ENCODE measurements around the gene CIB1.

DNA sequence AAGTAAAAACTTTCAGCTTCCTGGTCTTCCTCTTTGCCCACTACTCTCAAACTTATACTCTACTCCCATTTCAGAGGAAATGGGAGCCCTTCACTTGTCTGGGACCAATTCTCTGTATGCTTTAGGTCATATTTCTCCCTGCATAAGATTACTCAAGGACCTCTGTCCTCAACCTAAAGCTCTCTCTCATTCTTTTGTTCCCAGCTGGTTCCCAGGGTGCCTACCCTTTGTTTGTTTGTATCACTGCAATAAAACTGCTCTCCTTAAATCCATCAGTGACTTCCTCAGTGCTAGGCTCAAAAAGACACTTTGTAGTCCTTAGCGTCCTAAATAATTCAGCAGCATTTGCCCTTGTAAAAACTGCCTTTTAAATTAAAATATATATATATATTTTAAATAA is 34.7 kb upstream of the CIB1 start:
- TF ChIP-seq, protein P1, sequence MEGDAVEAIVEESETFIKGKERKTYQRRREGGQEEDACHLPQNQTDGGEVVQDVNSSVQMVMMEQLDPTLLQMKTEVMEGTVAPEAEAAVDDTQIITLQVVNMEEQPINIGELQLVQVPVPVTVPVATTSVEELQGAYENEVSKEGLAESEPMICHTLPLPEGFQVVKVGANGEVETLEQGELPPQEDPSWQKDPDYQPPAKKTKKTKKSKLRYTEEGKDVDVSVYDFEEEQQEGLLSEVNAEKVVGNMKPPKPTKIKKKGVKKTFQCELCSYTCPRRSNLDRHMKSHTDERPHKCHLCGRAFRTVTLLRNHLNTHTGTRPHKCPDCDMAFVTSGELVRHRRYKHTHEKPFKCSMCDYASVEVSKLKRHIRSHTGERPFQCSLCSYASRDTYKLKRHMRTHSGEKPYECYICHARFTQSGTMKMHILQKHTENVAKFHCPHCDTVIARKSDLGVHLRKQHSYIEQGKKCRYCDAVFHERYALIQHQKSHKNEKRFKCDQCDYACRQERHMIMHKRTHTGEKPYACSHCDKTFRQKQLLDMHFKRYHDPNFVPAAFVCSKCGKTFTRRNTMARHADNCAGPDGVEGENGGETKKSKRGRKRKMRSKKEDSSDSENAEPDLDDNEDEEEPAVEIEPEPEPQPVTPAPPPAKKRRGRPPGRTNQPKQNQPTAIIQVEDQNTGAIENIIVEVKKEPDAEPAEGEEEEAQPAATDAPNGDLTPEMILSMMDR (IDR thresholded peaks at IDR 0.05) = no peak
- no peak for TF ChIP-seq YY1 (IDR thresholded peaks at IDR 0.05; ENCODE audit: low read depth)

Measured in SK-N-SH (cell line).